Fibroblast of lung (primary cell): Measurements from ENCODE around the gene NTF4.

Experiments
- EZH2 ChIP-seq: IDR thresholded peaks from 2 replicates; pipeline ENCODE4 v1.5.1; 2012; ENCODE audit warnings: low read length, control low read depth, mild to moderate bottlenecking; ENCODE audit errors: missing control alignments
- TF ChIP-seq, protein P1 (sequence below), 2 donors: IDR thresholded peaks in 1 of 2; conservative IDR thresholded peaks in 1 of 2; 1 replicate in 1 of 2; 2 replicates in 1 of 2; pipeline ENCODE4 v1.5.1; 2011 to 2012; ENCODE audit warnings: low read length in 2 of 2, control low read depth in 1 of 2, inconsistent platforms in 1 of 2, low read depth in 1 of 2, mild to moderate bottlenecking in 1 of 2

GRCh38 chr19:49085868-49086232 lies 21.2 kb upstream of the NTF4 start:
- TF ChIP-seq, protein P1, sequence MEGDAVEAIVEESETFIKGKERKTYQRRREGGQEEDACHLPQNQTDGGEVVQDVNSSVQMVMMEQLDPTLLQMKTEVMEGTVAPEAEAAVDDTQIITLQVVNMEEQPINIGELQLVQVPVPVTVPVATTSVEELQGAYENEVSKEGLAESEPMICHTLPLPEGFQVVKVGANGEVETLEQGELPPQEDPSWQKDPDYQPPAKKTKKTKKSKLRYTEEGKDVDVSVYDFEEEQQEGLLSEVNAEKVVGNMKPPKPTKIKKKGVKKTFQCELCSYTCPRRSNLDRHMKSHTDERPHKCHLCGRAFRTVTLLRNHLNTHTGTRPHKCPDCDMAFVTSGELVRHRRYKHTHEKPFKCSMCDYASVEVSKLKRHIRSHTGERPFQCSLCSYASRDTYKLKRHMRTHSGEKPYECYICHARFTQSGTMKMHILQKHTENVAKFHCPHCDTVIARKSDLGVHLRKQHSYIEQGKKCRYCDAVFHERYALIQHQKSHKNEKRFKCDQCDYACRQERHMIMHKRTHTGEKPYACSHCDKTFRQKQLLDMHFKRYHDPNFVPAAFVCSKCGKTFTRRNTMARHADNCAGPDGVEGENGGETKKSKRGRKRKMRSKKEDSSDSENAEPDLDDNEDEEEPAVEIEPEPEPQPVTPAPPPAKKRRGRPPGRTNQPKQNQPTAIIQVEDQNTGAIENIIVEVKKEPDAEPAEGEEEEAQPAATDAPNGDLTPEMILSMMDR (conservative IDR thresholded peaks at IDR 0.05 in 1 of 2, IDR thresholded peaks at IDR 0.05 in 1 of 2; ENCODE audit: low read depth in 1 of 2, low read length in 2 of 2): no peak
- no peak for TF ChIP-seq EZH2
